ENCODE results near the gene ELN. TPM values are rescaled to one million over a fixed set of nuclear protein-coding genes. Genes with fewer than 3 reads are reported as not detected.

The ELN gene
- total RNA-seq, 4 donors from 2014 or later = 11.5 to 210 (median 27.9) TPM

- H3K4me1 ChIP-seq = no peaks in the 10 kb centered on the region
- no peaks in the 10 kb centered on the region for H3K9me3 ChIP-seq
- no peak overlapping the region for H3K27ac ChIP-seq
- peaks cover 0 to 38% (median 0%) of the 10 kb centered on the region in 3 donors for H3K36me3 ChIP-seq
- no peak overlapping the region for H3K4me3 ChIP-seq
- no peak for DNase-seq
- no peaks in the 10 kb centered on the region for H3K27me3 ChIP-seq
- TF ChIP-seq CTCF (IDR thresholded peaks at IDR 0.05) (no peak), POLR2A (IDR thresholded peaks at IDR 0.05) (no peak)
These were observed 76.7 kb downstream of the ELN start for GRCh38 chr7:74104702-74105101.

DNA sequence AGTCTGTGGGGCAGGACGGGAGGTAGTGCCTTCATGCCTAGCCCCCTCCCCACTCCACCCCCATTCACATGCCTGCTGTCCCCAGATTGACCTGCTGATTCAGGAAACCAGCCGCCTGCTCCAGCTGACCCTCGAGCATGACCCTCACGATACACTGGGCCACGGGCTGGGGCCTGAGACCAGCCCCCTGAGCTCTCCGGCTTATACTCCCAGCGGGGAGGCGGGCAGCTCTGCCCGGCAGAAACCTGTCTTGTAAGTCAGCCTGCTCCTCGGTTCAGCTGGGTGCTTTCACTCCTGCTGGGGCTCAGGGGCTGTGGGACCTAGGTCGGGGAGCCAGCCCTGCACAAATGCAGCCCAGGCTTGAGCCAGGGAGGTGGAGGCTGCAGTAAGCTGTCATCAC is 78.0 kb downstream of the ELN start:
- H3K27ac ChIP-seq = no peak overlapping the region
- H3K4me3 ChIP-seq = no peak overlapping the region
- no peak for TF ChIP-seq POLR2A (IDR thresholded peaks at IDR 0.05)
- no peak for TF ChIP-seq CTCF (IDR thresholded peaks at IDR 0.05)
- H3K4me1 ChIP-seq = no peaks in the 10 kb centered on the region
- H3K36me3 ChIP-seq = peaks cover 0 to 43% (median 0%) of the 10 kb centered on the region in 3 donors
- DNase-seq = no peak
- no peaks in the 10 kb centered on the region for H3K27me3 ChIP-seq
- H3K9me3 ChIP-seq = no peaks in the 10 kb centered on the region

DNA sequence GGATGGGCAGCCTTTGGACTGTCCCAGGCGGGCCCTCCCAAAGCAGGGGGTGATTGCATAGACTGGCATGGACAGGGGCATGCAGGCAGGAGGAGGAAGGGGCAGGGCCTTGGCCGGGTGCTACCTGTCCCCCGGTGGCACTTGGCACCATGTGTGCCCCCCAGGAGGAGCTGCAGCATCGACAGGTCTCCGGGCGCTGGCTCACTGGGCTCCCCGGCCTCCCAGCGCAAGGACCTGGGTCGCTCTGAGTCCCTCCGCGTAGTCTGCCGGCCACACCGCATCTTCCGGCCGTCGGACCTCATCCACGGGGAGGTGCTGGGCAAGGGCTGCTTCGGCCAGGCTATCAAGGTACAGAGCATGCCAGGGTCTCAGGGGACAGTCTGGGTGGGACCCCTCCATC is 78.9 kb downstream of the ELN start:
- Histone ChIP-seq H3K4me1 (no peaks in the 10 kb centered on the region), H3K4me3 (no peak overlapping the region), H3K27ac (no peak overlapping the region), H3K27me3 (no peaks in the 10 kb centered on the region), H3K36me3 (peaks cover 0 to 50% (median 0%) of the 10 kb centered on the region in 3 donors), H3K9me3 (no peaks in the 10 kb centered on the region)
- no peak for DNase-seq
- no peak for TF ChIP-seq POLR2A (IDR thresholded peaks at IDR 0.05)
- no peak for TF ChIP-seq CTCF (IDR thresholded peaks at IDR 0.05)

GRCh38 chr7:74115326-74115725 is 87.4 kb downstream of the ELN start:
- TF ChIP-seq POLR2A (IDR thresholded peaks at IDR 0.05) = no peak
- TF ChIP-seq CTCF (IDR thresholded peaks at IDR 0.05) = no peak
- H3K27me3 ChIP-seq = no peaks in the 10 kb centered on the region
- no peaks in the 10 kb centered on the region for H3K4me1 ChIP-seq
- no peak for DNase-seq
- peaks cover 0 to 27% (median 0%) of the 10 kb centered on the region in 3 donors for H3K36me3 ChIP-seq
- no peaks in the 10 kb centered on the region for H3K9me3 ChIP-seq
- no peak overlapping the region for H3K4me3 ChIP-seq
- no peak overlapping the region for H3K27ac ChIP-seq

DNA sequence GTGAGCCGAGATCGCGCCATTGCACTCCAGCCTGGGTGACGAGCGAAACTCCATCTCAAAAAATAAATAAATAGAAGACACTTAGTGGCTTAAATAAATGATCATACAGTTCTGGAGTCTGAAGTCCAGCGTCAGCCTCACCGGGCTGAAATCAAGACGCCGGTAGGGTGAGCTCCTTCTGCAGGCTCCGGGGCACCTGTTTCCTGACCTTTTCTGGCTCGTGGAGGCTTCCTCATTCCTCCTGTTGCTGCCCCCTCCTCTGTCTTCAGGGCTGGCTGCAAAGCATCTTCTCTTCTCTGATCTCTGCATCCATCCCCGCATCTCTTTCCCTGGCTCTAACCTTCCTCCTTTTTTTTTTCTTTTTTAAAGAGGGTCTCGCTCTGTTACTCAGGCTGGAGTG is 88.4 kb downstream of the ELN start:
- TF ChIP-seq CTCF (IDR thresholded peaks at IDR 0.05) (no peak), POLR2A (IDR thresholded peaks at IDR 0.05) (no peak)
- peaks cover 0 to 35% (median 0%) of the 10 kb centered on the region in 3 donors for H3K36me3 ChIP-seq
- DNase-seq = no peak
- no peak overlapping the region for H3K4me3 ChIP-seq
- no peaks in the 10 kb centered on the region for H3K9me3 ChIP-seq
- no peaks in the 10 kb centered on the region for H3K4me1 ChIP-seq
- H3K27ac ChIP-seq = no peak overlapping the region
- H3K27me3 ChIP-seq = no peaks in the 10 kb centered on the region

Other genes with a start within 250 kb of the ELN start
- gene CLDN4, start 197.2 kb upstream of the ELN start, total RNA-seq = 100 to 1,000 TPM in 3 of 4 donors, 10 to 100 TPM in 1; 83.3 to 551 (median 450) TPM
- 10 to 100 TPM in 2 of 4 donors, 1 to 10 TPM in 2; 2.1 to 20.4 (median 11.7) TPM for gene METTL27, start 185.7 kb upstream of the ELN start, total RNA-seq
- not detected for gene TMEM270, start 167.0 kb upstream of the ELN start, total RNA-seq
- 10 to 100 TPM in 2 of 4 donors, 1 to 10 TPM in 2; 3.7 to 38.0 (median 11.7) TPM for gene LIMK1, start 55.6 kb downstream of the ELN start, total RNA-seq
- 100 to 1,000 TPM; 131 to 172 (median 149) TPM for gene EIF4H, start 146.2 kb downstream of the ELN start, total RNA-seq
- 10 to 100 TPM in 1 of 4 donors, 1 to 10 TPM in 3; 1.1 to 16.5 (median 4.8) TPM for gene LAT2, start 181.8 kb downstream of the ELN start, total RNA-seq
- 10 to 100 TPM in 1 of 4 donors, 1 to 10 TPM in 3; 5.8 to 23.1 (median 7.3) TPM for gene RFC2, start 226.2 kb downstream of the ELN start, total RNA-seq